Activated CD8-positive, alpha-beta memory T cell treated with anti-CD3 and anti-CD28 coated beads, Interleukin-2, amount 50 U/mL, for 48 hours (primary cell): ENCODE results near the gene ABR.
A peak's percentile ranks its signal among the peaks of the same experiment; 100 is the strongest.
"Not testable (repeated sequence)": the region's sequence is repeated elsewhere in the genome, so short reads cannot be mapped to it uniquely, and the experiment has no call there.

Experiments used
- DNase-seq: peaks from one replicate; pipeline ENCODE4 v3.0.0-alpha.2; 2020

ABR gene

DNA sequence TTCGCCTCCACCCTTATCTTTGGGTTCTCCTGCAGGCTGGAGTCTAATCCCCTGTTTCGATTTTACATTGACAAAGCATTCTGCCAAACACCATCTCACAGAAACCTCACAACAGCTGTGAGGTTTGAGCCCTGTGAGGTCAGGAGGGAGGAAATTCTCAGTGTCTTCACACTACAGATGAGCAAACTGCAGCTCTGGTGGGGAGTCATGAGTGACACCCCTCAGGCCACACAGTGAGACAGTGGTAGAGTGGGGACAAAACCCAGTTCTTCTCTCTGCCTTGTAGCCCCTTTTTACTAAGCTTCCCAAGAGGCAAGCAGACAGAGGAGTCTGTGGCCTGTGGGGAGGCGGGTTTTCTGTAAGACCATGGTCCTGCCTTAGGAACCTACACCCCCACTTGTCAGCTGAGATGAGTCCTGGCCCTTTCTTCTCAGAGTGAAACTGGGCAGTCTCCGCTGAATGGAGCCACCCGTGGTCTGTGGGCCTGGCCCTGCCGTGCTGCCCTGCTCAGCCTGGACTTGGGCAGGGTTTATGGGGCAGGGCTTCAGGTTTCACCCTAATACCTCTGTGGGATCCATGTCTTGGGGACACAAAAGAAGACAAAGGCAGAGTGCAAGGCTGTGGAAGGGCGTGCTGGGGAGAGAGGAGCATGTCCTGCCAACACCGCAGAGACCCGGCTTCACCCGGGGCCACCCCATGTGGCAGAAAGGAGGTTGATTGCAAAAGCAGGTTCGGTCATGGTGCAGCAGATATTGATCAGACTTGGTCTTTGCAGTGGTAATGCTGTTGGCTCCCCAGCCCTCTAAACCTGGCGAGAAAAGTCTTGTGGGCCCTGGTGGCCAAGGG is 59.0 kb downstream of the ABR start:
- no peak for DNase-seq

DNA sequence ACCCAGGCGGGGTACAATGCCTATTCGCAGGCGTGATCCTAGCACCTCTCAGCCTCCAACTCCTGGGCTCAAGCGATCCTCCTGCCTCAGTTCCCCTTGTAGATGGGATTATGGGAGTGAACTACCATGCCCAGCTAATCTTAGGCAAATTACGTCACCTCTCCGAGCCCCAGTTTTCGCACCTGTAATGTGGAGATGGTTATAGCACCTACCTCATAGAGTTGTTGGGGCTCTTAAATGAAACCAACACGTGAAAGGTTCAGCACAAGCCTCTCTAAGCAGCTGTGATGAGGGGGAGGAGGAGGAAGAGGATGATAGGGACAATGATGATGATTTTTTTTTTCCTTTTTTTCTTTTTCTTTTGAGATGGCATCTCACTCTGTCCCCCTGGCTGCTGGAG is 59.9 kb downstream of the ABR start:
- DNase-seq: no peak

DNA sequence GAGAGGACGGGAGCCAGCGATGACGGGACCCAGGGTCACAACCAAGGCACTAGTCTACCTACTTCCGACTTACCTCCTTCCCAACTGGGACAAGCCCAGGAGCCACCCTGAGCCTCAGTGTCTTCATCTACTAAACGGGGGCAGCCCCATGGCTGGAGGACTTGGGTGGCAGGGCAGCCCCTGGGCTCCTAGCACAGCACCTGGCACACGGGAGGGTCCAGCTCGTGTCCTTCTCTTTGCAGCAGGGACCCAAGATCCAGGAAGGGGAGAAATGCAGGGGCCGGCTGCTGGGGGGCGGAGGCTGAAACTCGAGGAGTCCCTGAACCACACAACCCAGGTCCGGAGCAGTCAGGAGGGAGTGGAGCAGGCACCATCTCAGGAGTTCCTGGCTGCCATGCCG is 63.2 kb downstream of the ABR start:
- DNase-seq: no peak

GRCh38 chr17:1112875-1113274 is 66.9 kb downstream of the ABR start:
- DNase-seq: no peak

DNA sequence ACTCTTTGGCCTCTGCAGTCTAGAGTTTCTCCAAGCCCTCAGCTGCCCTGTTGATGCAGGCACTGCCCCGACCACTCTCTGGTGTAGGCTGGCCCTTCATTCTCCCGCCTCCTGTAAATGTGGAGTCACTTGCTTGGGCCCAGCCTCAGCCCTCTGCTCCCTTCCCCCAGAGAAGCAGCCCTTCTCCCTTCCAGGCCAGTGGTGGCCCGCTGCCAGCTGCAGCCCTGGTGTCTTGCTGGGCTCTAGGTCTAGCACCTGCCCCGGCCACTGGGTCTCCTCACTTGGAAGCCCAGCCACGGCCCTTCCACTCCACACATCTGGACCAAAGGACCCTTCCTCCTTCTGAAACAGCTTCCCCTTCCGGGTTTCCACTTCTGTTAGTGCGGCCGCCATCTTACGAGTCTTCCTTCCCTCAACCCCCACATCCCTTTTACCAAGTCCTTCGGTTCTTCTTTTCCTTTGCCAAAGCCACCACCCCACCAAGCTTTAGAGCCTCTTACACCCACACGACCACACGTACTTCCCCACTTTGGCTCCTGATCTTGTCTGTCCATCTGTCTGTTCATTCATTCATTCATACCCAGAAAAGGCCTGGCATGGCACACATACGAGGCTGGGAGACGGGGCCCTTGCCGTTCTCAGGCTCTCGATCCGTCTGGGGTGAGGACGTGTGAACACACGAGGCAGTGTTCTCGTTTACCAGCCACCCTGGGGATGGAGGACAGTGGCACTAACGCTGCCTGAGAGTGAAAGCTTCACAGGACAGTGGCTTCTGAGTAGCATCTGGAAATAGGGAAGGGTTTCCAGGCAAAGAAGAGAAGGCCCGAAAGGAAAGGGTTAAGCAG is 68.0 kb downstream of the ABR start:
- DNase-seq: no peak

DNA sequence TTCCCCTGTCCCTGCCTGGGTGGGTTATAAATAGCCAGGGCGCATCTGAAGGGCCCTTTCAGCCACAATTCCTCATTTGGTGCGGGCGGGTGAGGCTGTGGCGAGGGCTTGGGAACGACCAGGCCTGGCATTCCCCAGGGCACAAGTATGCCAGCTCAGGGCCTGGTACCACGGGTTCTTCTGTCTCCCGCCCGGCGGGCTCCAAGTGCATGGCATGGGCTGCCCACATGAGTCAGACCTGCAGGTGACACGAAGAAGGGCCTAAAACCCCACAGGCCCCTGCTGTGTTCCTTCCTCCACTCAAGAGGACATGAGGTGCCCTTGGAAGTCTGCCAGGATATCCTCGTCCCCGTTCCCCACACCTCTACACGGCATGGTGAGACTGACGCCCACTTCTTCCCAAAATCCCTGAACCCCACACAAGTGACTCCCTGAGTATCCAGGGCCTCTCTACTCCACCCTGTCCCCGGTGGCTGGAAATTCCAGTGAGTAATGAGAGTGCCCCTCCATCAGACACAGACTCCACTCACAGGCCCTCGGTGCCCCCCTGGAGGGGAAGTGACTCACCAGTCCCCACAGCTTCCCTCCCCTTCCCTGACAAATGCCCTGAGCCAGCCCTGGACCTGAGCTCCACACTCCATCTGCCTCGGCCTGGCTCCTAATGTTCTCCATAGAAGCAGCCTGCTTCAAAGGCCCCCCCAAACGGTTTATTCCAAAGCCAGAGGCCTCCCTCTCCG is 68.8 kb downstream of the ABR start:
- no peak for DNase-seq

DNA sequence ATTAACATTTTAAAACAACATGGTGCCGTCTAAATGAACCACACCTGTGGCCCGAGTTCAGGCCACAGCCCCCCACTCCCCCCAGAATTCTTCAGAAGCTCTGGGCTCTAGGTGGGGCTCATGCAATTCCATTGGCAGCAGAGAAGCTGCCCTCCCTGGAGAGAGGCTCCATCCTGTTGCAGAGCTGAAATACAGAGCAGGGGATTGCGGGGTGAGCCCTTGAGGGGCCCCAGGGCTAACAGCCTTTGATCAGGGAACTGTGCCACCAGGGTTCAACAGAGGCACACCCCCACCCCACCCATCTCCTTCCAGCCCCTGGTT is 69.3 kb downstream of the ABR start:
- no peak for DNase-seq

DNA sequence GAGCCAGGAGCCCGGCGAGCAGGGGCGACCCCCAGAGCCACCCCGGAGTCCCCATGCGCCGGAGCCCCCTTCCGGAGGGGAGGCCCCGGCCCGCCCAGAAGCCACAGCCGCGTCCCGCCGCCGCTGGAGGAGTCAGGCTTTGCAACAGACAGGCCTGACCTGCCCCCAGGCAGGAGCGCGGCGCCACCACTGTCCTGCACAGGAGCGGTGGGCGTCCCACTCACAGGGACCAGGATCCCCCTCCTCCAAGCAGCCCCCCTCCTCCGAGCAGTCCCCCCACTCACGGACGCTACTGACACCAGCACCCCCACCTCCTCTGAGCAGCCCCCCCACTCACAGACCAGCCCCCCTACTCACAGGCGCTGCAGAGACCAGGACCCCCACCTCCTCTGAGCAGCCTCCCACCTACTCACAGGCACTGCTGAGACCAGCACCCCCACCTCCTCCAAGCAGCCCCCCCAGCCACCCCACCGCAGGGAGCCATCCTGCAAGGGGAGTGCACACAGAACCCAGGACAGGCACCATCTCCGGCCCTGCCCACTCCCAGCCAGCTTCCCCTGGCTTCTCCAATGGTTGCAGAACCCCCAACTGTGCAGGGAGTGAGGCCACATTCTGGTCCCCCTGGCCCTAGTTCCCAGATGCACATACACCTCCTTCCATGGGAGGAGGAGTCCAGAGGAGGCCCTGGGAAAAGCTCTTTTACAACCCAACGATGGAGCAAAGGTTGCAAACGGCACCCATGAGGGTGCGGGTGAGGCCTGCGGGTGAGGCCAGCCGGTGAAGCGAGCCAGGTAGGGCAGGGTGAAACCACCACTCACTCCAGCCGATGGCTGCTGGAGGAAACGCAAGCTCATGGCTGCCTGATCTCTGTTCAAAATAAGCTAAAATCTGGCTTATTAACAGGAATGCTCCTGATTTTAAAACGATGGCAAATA is 69.9 kb downstream of the ABR start:
- peak; percentile 81 for DNase-seq

DNA sequence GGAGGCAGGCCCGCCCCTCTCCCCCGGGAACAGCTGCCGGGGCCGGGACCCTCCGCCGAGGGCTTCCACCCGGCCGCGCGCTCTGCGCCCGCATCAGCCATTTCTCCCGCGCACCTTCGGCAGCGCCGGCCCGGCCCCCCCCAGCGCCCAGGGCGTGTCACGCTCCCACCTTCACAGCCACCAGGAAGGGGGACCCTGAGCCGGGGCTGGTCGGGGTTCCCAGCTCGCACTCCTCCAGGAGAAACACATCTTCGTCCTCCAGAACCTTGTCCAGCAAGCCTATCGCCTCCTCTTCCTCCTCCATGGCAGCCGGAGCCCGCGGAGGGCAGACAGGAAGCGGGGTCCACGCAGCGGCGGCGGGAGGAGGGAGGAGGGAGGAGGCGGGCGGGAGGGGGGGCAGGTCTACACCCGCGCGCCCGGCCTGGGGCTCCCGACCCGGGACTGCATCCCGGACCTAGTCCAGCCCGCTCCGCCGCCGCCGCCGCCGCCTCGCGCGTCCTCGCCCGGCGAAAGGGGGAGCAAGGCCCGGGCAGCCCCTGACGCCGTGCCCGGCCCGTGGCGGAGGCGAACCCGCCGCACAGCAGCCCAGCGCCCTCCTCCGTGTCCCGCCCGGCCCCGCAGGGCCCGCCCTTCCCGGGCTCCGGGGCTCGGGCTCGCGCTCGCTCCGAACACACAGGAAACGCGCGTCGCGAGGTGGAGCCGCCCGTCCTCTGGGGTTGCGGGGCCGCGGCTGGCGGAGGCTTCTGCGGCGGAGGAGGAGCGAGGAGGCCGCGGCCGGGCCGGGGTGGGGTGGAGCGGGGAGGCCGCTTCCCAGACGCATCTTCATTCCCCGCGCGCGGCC is 70.8 kb downstream of the ABR start:
- DNase-seq: peak; percentile 82

- peak; percentile 61 for DNase-seq
Observed at GRCh38 chr17:1108478-1108764, 71.4 kb downstream of the ABR start.

GRCh38 chr17:1107777-1108477 is 71.9 kb downstream of the ABR start:
- DNase-seq: no peak

DNA sequence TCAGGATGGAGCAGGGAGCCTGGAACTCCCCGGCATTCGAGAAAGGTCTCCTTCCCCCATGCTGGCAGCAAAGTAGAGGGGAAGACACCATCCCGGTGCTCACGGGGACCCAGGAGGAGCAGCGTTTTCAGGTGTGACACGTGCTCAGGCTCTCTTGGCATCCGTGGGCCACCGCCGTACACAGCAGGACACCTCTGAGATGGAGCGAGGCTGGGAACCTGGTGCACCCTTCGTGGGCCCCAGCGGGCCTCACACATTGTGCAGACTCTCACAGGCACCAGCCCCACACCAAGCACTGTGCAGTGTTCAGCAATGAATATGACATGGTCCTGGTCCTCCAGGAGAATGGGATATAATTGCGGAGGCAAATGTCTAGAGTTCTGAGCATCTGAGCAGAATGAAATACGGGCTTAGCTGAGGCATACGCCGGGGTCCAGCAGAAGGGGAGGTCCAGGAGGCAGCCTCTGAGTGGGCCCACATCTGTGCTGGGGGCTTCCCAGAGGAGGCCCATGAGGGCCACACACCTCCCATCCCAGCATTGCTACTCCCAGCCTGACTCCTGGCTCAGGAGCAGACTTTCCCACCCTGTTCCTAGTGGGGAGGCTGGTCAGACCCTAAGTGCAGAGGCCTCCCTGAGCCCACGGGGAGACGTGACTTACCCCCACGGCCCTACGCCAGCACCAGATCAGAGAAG is 72.6 kb downstream of the ABR start:
- no peak for DNase-seq

DNA sequence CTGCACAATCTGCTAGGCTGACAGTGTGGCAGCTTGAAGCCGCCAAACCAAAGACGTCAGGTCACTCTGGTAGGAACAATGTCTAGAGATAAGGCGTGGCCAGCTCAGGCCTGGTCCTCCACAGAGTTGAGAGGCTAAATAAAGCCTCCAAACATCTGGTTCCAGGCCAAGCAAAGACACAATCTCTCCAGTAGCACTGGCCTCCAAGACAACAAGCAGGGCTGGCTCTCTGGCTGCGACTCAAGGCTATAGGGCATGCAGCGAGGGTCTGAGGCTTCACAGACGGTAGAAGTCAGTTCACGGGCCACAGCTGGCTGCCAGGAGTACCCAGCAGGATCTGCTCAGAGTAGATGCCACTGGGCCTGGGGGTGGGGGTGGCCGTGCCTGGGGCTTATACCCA is 75.6 kb downstream of the ABR start:
- DNase-seq: no peak

- DNase-seq: no peak
Observed at GRCh38 chr17:1100382-1100781, 79.4 kb downstream of the ABR start.

GRCh38 chr17:1099242-1099641 is 80.5 kb downstream of the ABR start:
- DNase-seq: no peak

- DNase-seq: not testable (repeated sequence)
Observed at GRCh38 chr17:1097972-1098744, 81.6 kb downstream of the ABR start.

DNA sequence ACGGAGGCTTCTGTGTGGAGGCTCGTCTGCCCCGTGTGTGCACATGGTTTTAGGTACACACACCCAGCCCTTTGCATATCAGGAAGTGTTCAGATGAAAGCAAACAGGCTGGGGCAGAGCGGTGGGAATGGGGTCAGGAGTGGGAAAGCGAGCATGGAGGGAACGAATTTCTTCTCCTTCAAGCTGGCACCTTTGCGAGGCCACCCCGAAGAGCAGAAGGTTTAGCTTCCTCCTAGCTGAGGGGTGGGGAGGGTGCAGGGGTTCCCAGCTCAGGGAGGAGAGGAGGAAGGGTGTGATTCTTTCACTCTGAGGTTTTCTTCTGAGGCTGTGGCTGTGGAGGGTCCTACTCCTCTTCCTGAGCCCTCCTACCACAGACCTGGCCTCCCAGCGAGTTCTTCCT is 83.6 kb downstream of the ABR start:
- no peak for DNase-seq

- no peak for DNase-seq
Observed at GRCh38 chr17:1095853-1096173, 84.0 kb downstream of the ABR start.

- DNase-seq: no peak
Observed at GRCh38 chr17:1095090-1095852, 84.5 kb downstream of the ABR start.
